Brain microvascular endothelial cell (primary cell): Measurements from ENCODE around the gene PACRG.

Experiments used
- DNase-seq: peaks from one replicate; pipeline ENCODE4 v3.0.0-alpha.2; 2020
- H3K27ac ChIP-seq: fragments of 250-450 bp; sonication (Bioruptor Pico); 2 replicates; pipeline ENCODE4 v1.5.1; 2020; ENCODE audit warnings: mild to moderate bottlenecking, moderate library complexity
- H3K27me3 ChIP-seq: fragments of 250-450 bp; sonication (Bioruptor Pico); replicated peaks from 2 replicates; pipeline ENCODE4 v1.5.1; 2020; ENCODE audit warnings: mild to moderate bottlenecking
- H3K36me3 ChIP-seq: fragments of 250-450 bp; sonication (Bioruptor Pico); replicated peaks from 2 replicates; pipeline ENCODE4 v1.5.1; 2020; ENCODE audit warnings: mild to moderate bottlenecking
- H3K4me3 ChIP-seq: 2 replicates; pipeline ENCODE4 v1.5.1; 2011; ENCODE audit warnings: low read depth, mild to moderate bottlenecking, control low read depth, low read length, moderate library complexity
- in situ Hi-C: cut with HindIII; loops from 2 replicates; pipeline ENCODE4 v1.10.0; 2017; ENCODE audit warnings: low sequenced_read_pairs, low pct_ligation_motif_present
- TF ChIP-seq, protein P1 (sequence below): IDR thresholded peaks from 2 replicates; pipeline ENCODE4 v1.5.1; 2011; ENCODE audit warnings: low read depth, mild to moderate bottlenecking, moderate library complexity, low read length, control low read depth, inconsistent platforms; ENCODE audit errors: missing control alignments

Gene PACRG

DNA sequence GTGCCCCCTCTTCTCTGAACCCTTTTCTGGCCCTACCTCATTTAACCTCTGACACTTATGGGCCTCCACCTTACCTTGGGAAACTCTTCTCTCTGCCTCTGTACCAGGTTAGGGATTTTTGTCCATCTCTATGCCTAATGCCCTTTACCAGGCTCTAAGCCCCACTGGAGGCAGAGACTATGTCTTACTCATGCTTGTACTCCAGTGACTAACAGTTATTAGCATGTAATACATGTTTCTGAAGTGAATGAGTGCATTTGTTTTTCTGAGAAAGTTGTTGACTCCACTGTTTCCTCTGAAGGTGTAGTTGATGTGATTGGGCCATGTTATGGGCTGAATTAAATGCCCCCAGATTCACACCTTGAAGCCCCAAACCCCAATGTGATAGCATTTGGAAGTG lies 234.3 kb downstream of the PACRG start:
- Histone ChIP-seq H3K36me3 (no peaks in the 10 kb centered on the region), H3K27me3 (no peaks in the 10 kb centered on the region), H3K4me3 (no peak overlapping the region), H3K27ac (no peak overlapping the region)
- DNase-seq, result peak; percentile 19
- TF ChIP-seq, protein P1, sequence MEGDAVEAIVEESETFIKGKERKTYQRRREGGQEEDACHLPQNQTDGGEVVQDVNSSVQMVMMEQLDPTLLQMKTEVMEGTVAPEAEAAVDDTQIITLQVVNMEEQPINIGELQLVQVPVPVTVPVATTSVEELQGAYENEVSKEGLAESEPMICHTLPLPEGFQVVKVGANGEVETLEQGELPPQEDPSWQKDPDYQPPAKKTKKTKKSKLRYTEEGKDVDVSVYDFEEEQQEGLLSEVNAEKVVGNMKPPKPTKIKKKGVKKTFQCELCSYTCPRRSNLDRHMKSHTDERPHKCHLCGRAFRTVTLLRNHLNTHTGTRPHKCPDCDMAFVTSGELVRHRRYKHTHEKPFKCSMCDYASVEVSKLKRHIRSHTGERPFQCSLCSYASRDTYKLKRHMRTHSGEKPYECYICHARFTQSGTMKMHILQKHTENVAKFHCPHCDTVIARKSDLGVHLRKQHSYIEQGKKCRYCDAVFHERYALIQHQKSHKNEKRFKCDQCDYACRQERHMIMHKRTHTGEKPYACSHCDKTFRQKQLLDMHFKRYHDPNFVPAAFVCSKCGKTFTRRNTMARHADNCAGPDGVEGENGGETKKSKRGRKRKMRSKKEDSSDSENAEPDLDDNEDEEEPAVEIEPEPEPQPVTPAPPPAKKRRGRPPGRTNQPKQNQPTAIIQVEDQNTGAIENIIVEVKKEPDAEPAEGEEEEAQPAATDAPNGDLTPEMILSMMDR, result no peak
- in situ Hi-C loops, result no loop called here

DNA sequence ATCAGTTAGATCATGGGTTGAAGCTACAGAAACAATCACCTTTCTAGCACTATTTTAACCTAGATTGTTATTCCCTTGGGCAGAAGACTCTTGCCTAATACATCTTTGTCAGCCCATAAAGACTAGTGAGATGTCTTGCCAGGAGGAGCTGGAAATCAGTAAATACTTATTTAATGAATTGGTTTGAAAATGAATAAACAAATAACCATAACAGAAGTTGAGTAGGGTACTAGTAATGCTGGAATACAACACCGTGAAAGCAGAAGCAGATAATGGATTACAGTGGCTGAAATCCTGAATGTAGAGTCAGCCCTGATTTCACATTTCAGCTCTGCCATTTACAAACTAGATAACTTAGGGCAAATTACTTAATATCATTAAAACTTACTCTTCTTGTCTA lies 236.1 kb downstream of the PACRG start:
- TF ChIP-seq, protein P1, result no peak
- Histone ChIP-seq H3K36me3 (no peaks in the 10 kb centered on the region), H3K27ac (no peak overlapping the region), H3K4me3 (no peak overlapping the region), H3K27me3 (no peaks in the 10 kb centered on the region)
- in situ Hi-C loops, result no loop called here
- no peak for DNase-seq

DNA sequence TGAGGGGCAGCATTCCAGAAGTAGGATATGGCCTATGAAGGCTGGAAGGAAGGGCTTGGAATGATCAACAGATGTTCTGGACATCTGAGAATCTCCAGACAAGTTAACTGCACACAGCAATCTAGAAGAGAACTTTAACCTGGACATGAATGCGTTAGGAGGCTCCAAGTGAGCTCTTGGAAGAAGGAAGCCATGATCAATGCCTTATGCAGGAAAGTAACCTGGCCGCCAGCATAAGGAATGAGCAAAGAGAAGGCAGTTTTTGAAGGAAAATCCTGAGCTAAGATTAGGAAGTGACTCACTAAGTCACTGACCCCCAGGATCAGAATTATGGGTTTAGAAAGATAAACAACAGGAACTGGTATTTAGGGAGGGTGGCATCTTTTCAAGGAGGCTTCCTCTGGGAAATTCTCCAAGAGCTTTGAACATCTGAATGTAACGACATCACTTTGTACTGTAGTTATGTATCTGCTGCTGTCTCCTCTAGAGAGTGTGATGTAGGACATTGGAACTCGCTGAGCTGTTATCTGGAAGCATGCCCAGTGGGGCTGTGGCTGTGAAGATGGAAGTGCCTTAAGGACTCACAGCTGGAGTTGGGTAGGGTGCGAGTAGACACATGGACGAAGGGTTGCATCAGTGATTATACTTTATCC lies 236.8 kb downstream of the PACRG start:
- peak; percentile 99 for DNase-seq
- in situ Hi-C loops, result no loop called here
- peak overlapping the region; percentile 56 for H3K27ac ChIP-seq
- TF ChIP-seq, protein P1, result no peak
- H3K36me3 ChIP-seq, result no peaks in the 10 kb centered on the region
- H3K27me3 ChIP-seq, result no peaks in the 10 kb centered on the region
- no peak overlapping the region for H3K4me3 ChIP-seq

DNA sequence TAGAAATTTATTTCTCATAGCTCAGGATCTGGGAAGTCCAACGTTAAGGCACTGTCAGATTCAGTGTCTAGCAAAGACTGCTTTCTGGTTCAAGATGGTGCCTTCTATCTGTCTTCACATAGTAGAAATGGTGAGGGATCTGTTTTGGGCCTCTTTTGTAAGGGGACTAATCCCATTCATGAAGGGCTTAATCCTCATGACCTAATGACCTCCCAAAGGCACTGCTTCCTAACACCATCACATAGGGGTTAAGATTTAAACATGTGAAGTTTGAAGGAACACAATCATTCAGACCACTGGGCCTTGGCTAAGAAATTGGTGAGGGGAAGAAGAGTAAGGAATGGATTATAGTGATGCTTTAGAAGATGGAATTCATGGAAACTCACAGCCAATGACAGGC lies 237.6 kb downstream of the PACRG start:
- H3K4me3 ChIP-seq, result no peak overlapping the region
- H3K27me3 ChIP-seq, result no peaks in the 10 kb centered on the region
- TF ChIP-seq, protein P1, result no peak
- peak overlapping the region; percentile 56 for H3K27ac ChIP-seq
- no peak for DNase-seq
- no peaks in the 10 kb centered on the region for H3K36me3 ChIP-seq
- in situ Hi-C loops, result no loop called here

DNA sequence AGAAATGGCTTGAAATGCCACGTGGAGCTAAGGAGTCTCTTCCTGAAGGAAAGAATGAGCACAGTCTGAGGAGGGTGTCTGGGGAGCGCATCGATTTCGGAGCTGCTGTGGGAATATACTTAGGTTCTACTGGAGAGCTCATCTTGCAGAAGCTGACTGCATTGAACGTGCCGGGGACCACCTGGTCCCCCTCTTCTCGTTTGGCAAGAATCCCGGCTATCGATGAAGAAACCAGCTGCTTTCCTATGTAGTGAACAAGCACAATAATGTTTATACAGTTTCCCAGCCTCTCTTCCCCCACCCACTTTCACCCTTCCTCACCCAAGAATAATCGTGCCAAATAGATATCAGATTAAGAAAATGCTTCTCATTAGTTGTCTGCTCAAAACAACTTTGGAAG lies 242.5 kb downstream of the PACRG start:
- Histone ChIP-seq H3K4me3 (no peak overlapping the region), H3K27me3 (no peaks in the 10 kb centered on the region), H3K27ac (no peak overlapping the region), H3K36me3 (no peaks in the 10 kb centered on the region)
- TF ChIP-seq, protein P1, result no peak
- in situ Hi-C loops, result no loop called here
- no peak for DNase-seq

DNA sequence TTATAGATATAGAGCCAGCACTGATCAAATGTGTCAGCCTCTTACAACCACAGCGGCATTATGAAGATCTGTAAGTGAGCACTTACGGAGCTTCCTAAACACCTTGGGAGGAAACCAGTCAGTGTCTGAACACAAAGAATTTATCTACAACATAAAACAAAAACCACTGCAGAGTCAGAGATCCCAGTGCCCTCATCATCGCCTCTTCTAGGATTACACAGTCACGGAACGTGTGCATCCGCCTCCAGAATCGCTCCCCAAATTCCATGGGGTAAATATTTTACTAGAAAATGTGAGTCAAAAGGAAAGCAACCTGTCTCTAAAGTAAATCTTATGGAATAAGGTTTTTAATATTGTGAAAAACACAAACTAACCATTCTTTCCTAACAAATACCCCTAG lies 243.6 kb downstream of the PACRG start:
- in situ Hi-C loops, result no loop called here
- TF ChIP-seq, protein P1, result no peak
- Histone ChIP-seq H3K27ac (no peak overlapping the region), H3K27me3 (no peaks in the 10 kb centered on the region), H3K36me3 (no peaks in the 10 kb centered on the region), H3K4me3 (no peak overlapping the region)
- DNase-seq, result no peak
